Measurements from ENCODE around the gene LPCAT2. TPM values are rescaled to one million over a fixed set of nuclear protein-coding genes. Genes with fewer than 3 reads are reported as not detected.

Gene LPCAT2
- polyA plus RNA-seq, 2 donors, result 3.5 to 5.0 TPM

DNA sequence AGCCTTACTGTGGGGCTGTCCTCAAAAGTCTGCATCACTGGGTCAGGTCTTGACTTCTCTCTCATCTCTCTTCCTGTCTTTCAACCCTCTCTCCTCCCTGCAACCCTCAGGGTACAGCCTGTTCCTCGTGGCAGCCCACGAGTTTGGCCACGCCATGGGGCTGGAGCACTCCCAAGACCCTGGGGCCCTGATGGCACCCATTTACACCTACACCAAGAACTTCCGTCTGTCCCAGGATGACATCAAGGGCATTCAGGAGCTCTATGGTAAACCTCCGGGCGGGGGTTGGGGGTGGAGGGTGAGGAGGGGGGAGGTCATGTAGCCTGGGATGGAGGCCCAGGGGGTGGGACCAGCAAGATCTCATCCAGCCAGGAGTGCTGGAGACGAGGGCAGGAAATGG, 17.2 kb upstream of the LPCAT2 start:
- no peaks in the 10 kb centered on the region for H3K36me3 ChIP-seq (ENCODE audit: control insufficient read depth in 2 of 2, insufficient read depth in 2 of 2, low read length in 1 of 2)
- H3K4me1 ChIP-seq (ENCODE audit: control insufficient read depth in 2 of 2, insufficient read depth in 2 of 2, low read length in 1 of 2), result peaks cover 0 to 2% of the 10 kb centered on the region in 2 donors
- 41 to 53% methylated on average over 7 of the region's 7 CpGs for WGBS, 2 donors
- no peaks in the 10 kb centered on the region for H3K9me3 ChIP-seq (ENCODE audit: control insufficient read depth in 2 of 2, insufficient read depth in 1 of 2, low read depth in 1 of 2, low read length in 1 of 2)
- no peaks in the 10 kb centered on the region for H3K27me3 ChIP-seq (ENCODE audit: control insufficient read depth in 1 of 2, insufficient read depth in 2 of 2, low read length in 2 of 2)
- H3K4me3 ChIP-seq (ENCODE audit: low read depth in 1 of 2, low read length in 2 of 2), result no peak overlapping the region
- H3K27ac ChIP-seq (ENCODE audit: low read depth in 2 of 2, low read length in 1 of 2), result no peak overlapping the region

DNA sequence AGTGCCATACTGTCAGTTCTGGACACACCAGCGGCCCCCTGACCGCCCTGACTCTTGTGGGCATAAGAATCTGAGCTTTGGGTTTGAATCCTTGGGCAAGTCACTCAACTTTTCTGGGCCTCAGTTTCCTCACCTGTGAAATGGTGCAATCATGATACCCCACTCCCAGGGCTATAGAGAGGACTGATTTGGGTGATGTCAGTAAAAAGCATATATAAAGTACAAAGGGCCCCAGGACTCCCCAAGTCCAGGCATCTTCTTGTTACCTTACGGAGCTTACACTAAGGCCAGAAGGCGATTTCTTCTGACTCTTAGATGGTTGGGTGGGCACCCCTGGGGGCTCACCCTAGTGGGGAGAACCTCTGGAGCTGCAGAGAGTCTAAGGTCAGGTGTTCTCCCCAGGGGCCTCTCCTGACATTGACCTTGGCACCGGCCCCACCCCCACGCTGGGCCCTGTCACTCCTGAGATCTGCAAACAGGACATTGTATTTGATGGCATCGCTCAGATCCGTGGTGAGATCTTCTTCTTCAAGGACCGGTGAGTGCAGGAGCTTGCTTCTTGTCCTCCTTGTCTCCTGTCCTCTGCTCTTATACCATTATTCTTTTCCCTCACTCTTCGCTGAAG, 16.0 kb upstream of the LPCAT2 start:
- no peaks in the 10 kb centered on the region for H3K36me3 ChIP-seq (ENCODE audit: control insufficient read depth in 2 of 2, insufficient read depth in 2 of 2, low read length in 1 of 2)
- H3K4me1 ChIP-seq (ENCODE audit: control insufficient read depth in 2 of 2, insufficient read depth in 2 of 2, low read length in 1 of 2), result peaks cover 0 to 2% of the 10 kb centered on the region in 2 donors
- WGBS, 2 donors, result 83% methylated on average over 10 of the region's 10 CpGs
- H3K27me3 ChIP-seq (ENCODE audit: control insufficient read depth in 1 of 2, insufficient read depth in 2 of 2, low read length in 2 of 2), result no peaks in the 10 kb centered on the region
- no peaks in the 10 kb centered on the region for H3K9me3 ChIP-seq (ENCODE audit: control insufficient read depth in 2 of 2, insufficient read depth in 1 of 2, low read depth in 1 of 2, low read length in 1 of 2)
- H3K27ac ChIP-seq (ENCODE audit: low read depth in 2 of 2, low read length in 1 of 2), result no peak overlapping the region
- H3K4me3 ChIP-seq (ENCODE audit: low read depth in 1 of 2, low read length in 2 of 2), result no peak overlapping the region

DNA sequence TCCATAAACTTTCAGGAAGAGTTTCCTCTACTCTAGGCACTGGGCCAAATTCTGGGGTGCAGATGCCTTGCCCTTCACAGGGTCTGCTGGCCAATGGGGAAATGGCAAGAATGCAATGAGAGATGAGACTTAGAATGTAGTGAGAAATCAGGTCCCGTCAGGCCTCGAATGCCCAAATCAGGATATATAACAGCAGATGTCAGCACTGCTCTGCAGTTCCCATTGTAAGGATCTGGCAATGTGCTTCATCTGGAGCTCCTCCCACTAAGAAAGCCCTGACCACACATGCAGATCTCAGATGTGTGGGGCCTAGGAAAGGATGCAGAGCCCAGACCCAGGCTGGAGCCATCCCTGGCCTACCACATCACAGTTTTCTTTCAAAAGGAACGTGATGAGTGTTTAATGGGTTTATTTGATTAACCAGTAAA, 13.9 kb upstream of the LPCAT2 start:
- H3K9me3 ChIP-seq (ENCODE audit: control insufficient read depth in 2 of 2, insufficient read depth in 1 of 2, low read depth in 1 of 2, low read length in 1 of 2), result no peaks in the 10 kb centered on the region
- no peaks in the 10 kb centered on the region for H3K36me3 ChIP-seq (ENCODE audit: control insufficient read depth in 2 of 2, insufficient read depth in 2 of 2, low read length in 1 of 2)
- H3K4me1 ChIP-seq (ENCODE audit: control insufficient read depth in 2 of 2, insufficient read depth in 2 of 2, low read length in 1 of 2), result peaks cover 0 to 2% of the 10 kb centered on the region in 2 donors
- H3K4me3 ChIP-seq (ENCODE audit: low read depth in 1 of 2, low read length in 2 of 2), result no peak overlapping the region
- H3K27me3 ChIP-seq (ENCODE audit: control insufficient read depth in 1 of 2, insufficient read depth in 2 of 2, low read length in 2 of 2), result no peaks in the 10 kb centered on the region
- WGBS, 2 donors, result 31 to 48% methylated on average over 3 of the region's 3 CpGs
- H3K27ac ChIP-seq (ENCODE audit: low read depth in 2 of 2, low read length in 1 of 2), result no peak overlapping the region

DNA sequence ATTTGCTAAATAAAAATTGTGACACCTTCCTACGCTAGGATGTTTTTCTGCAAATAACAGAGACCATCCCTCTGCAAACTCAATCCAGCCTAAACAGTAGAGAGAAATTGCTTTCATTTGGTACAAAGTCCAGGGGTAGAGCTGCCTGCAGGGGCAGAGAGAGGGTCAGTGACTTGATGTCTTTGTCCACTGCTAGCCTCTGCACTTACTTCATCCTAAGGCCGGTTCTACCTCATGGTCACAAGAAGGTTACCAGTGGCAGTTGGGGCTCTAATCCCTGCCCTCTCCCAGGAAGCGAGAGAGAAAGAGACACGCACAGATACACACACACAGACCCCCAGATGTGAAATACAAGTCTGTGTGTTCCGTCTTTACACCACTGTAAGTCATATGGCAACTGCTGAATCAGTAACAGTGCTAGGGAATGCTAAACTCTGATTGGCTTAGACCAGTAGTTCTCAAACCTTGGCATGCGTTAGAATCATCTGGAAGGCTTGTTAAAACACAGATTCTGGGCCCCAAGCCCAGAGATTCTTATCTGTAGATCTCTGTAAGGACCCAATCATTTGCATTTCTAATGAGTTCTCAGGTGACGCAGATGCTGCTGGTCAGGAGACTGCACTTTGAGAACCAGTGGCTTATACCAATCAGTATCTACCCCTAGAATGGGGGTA, 13.1 kb upstream of the LPCAT2 start:
- WGBS, 2 donors, result 64% methylated on average over 7 of the region's 7 CpGs
- Histone ChIP-seq H3K27ac (ENCODE audit: low read depth in 2 of 2, low read length in 1 of 2) (no peak overlapping the region), H3K27me3 (ENCODE audit: control insufficient read depth in 1 of 2, insufficient read depth in 2 of 2, low read length in 2 of 2) (no peaks in the 10 kb centered on the region), H3K9me3 (ENCODE audit: control insufficient read depth in 2 of 2, insufficient read depth in 1 of 2, low read depth in 1 of 2, low read length in 1 of 2) (no peaks in the 10 kb centered on the region), H3K4me3 (ENCODE audit: low read depth in 1 of 2, low read length in 2 of 2) (no peak overlapping the region), H3K4me1 (ENCODE audit: control insufficient read depth in 2 of 2, insufficient read depth in 2 of 2, low read length in 1 of 2) (peaks cover 0 to 2% of the 10 kb centered on the region in 2 donors), H3K36me3 (ENCODE audit: control insufficient read depth in 2 of 2, insufficient read depth in 2 of 2, low read length in 1 of 2) (no peaks in the 10 kb centered on the region)

DNA sequence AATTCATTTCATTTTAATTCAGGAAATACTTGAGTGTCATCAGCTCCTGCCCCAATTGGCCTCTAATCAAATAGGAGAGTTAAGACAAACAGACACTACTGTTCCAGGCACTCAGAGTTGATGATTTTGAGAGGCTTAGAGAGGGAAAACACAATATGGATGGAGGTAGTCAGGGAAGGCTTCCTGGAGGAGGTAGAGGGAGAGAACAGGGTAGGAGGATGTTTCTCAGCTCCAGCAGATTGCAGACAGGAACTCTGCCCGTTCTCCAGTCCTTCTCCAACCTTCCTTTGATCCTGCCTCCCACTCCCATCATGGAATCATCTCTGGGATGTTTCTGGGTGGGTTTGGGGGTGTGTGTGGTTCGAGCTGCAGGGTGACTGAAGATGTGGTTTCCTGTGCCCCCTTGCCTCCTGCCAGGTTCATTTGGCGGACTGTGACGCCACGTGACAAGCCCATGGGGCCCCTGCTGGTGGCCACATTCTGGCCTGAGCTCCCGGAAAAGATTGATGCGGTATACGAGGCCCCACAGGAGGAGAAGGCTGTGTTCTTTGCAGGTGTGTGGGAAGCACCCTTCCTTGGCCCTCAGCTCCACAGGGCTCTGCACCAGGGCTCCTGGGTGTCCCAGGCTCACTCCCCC, 12.2 kb upstream of the LPCAT2 start:
- H3K27me3 ChIP-seq (ENCODE audit: control insufficient read depth in 1 of 2, insufficient read depth in 2 of 2, low read length in 2 of 2), result no peaks in the 10 kb centered on the region
- 66 to 76% methylated on average over 7 to 8 of the region's 8 CpGs for WGBS, 2 donors
- peak overlapping the region in 1 of 2 donors; percentile 3 for H3K27ac ChIP-seq (ENCODE audit: low read depth in 2 of 2, low read length in 1 of 2)
- H3K9me3 ChIP-seq (ENCODE audit: control insufficient read depth in 2 of 2, insufficient read depth in 1 of 2, low read depth in 1 of 2, low read length in 1 of 2), result no peaks in the 10 kb centered on the region
- no peaks in the 10 kb centered on the region for H3K36me3 ChIP-seq (ENCODE audit: control insufficient read depth in 2 of 2, insufficient read depth in 2 of 2, low read length in 1 of 2)
- peaks cover 3 to 4% of the 10 kb centered on the region in 2 donors for H3K4me1 ChIP-seq (ENCODE audit: control insufficient read depth in 2 of 2, insufficient read depth in 2 of 2, low read length in 1 of 2)
- no peak overlapping the region for H3K4me3 ChIP-seq (ENCODE audit: low read depth in 1 of 2, low read length in 2 of 2)

DNA sequence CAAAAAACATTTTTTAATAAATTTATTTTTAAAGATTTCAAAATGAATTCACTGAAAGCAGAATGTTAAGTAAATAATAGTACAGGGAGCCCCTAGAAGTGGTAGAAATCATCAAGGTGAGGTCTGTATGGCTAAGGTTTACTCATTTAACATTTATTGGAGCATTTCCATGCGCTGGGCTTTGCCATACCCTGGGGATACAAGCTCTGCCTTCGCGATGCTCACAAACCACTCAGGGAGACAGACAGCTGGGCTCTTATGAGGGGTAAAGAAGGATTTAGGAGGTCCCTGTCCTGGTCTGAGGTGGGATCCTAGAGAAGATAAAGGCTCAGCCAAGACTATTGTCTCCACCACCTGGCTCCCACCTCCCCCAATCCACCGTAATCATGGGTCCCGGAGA, 11.3 kb upstream of the LPCAT2 start:
- no peak overlapping the region for H3K4me3 ChIP-seq (ENCODE audit: low read depth in 1 of 2, low read length in 2 of 2)
- no peaks in the 10 kb centered on the region for H3K9me3 ChIP-seq (ENCODE audit: control insufficient read depth in 2 of 2, insufficient read depth in 1 of 2, low read depth in 1 of 2, low read length in 1 of 2)
- H3K4me1 ChIP-seq (ENCODE audit: control insufficient read depth in 2 of 2, insufficient read depth in 2 of 2, low read length in 1 of 2), result peaks cover 4 to 9% of the 10 kb centered on the region in 2 donors
- no peaks in the 10 kb centered on the region for H3K27me3 ChIP-seq (ENCODE audit: control insufficient read depth in 1 of 2, insufficient read depth in 2 of 2, low read length in 2 of 2)
- WGBS, 2 donors, result 86 to 87% methylated on average over 5 of the region's 5 CpGs
- no peaks in the 10 kb centered on the region for H3K36me3 ChIP-seq (ENCODE audit: control insufficient read depth in 2 of 2, insufficient read depth in 2 of 2, low read length in 1 of 2)
- no peak overlapping the region for H3K27ac ChIP-seq (ENCODE audit: low read depth in 2 of 2, low read length in 1 of 2)

DNA sequence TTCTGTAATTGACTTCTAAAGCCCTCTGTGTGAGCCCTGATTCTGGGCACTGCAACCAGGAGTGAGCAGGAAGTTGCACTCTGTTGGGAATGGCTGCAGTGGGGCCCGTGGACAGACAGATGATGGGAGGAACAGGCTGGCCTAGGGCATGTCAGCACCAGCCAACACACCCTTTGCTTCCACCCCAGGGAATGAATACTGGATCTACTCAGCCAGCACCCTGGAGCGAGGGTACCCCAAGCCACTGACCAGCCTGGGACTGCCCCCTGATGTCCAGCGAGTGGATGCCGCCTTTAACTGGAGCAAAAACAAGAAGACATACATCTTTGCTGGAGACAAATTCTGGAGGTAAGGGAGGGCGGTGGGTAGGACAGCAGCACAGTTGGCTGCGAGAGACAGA, 10.8 kb upstream of the LPCAT2 start:
- no peak overlapping the region for H3K27ac ChIP-seq (ENCODE audit: low read depth in 2 of 2, low read length in 1 of 2)
- 82 to 85% methylated on average over 6 of the region's 6 CpGs for WGBS, 2 donors
- H3K9me3 ChIP-seq (ENCODE audit: control insufficient read depth in 2 of 2, insufficient read depth in 1 of 2, low read depth in 1 of 2, low read length in 1 of 2), result no peaks in the 10 kb centered on the region
- no peaks in the 10 kb centered on the region for H3K27me3 ChIP-seq (ENCODE audit: control insufficient read depth in 1 of 2, insufficient read depth in 2 of 2, low read length in 2 of 2)
- H3K36me3 ChIP-seq (ENCODE audit: control insufficient read depth in 2 of 2, insufficient read depth in 2 of 2, low read length in 1 of 2), result no peaks in the 10 kb centered on the region
- peaks cover 2 to 12% of the 10 kb centered on the region in 2 donors for H3K4me1 ChIP-seq (ENCODE audit: control insufficient read depth in 2 of 2, insufficient read depth in 2 of 2, low read length in 1 of 2)
- no peak overlapping the region for H3K4me3 ChIP-seq (ENCODE audit: low read depth in 1 of 2, low read length in 2 of 2)

DNA sequence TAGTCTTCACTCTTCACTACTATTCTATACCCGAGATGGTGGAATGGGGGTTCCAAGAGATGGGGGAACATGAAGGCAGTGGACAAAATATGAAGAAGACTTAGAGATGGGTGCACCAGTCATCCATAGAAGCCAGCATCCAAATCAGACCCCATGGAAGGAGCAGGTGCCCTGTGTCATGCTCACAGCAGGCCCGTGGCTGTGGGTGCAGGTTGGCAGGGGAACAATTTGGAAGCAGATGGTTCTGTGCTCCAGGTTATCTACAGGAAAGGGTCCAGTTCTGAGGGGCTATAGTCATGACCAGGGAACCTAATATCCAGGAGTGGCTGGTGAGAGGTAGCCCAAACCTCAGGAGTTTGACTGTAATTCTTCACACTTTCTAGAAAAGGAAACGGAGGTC, 9.6 kb upstream of the LPCAT2 start:
- no peak overlapping the region for H3K4me3 ChIP-seq (ENCODE audit: low read depth in 1 of 2, low read length in 2 of 2)
- no peak overlapping the region for H3K27ac ChIP-seq (ENCODE audit: low read depth in 2 of 2, low read length in 1 of 2)
- H3K27me3 ChIP-seq (ENCODE audit: control insufficient read depth in 1 of 2, insufficient read depth in 2 of 2, low read length in 2 of 2), result no peaks in the 10 kb centered on the region
- 69 to 75% methylated on average over 3 of the region's 3 CpGs for WGBS, 2 donors
- H3K4me1 ChIP-seq (ENCODE audit: control insufficient read depth in 2 of 2, insufficient read depth in 2 of 2, low read length in 1 of 2), result peaks cover 2 to 12% of the 10 kb centered on the region in 2 donors
- H3K9me3 ChIP-seq (ENCODE audit: control insufficient read depth in 2 of 2, insufficient read depth in 1 of 2, low read depth in 1 of 2, low read length in 1 of 2), result no peaks in the 10 kb centered on the region
- no peaks in the 10 kb centered on the region for H3K36me3 ChIP-seq (ENCODE audit: control insufficient read depth in 2 of 2, insufficient read depth in 2 of 2, low read length in 1 of 2)

DNA sequence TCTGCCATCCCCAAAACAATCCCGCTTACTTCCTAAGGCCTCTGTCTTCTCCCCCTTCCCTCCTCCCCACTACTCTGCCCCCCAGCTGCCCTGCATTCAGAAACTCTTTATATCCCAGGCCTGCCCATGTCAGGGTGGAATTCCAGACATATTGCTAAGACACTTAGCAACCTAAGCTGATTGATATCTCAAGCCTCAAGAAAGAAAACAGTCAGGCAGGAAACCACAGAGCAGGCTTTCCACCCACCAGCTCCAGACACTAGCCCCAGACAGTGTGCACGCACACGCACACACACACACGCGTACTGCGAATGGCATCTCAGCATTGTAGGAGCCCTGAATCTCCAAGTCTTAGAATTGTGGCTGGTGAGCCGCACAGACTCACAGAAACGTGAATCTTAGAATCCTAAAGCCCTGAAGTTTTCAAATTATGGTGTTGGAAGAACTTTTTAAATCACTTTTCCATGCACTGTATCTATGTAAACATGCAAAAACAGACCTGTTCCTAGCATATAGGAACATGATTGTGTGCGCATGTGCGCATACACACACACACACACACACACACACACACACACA, 8.8 kb upstream of the LPCAT2 start:
- no peaks in the 10 kb centered on the region for H3K9me3 ChIP-seq (ENCODE audit: control insufficient read depth in 2 of 2, insufficient read depth in 1 of 2, low read depth in 1 of 2, low read length in 1 of 2)
- H3K27ac ChIP-seq (ENCODE audit: low read depth in 2 of 2, low read length in 1 of 2), result no peak overlapping the region

More for the DNA sequence above, 8.8 kb upstream of the LPCAT2 start:
- 72 to 76% methylated on average over 10 of the region's 10 CpGs for WGBS, 2 donors
- Histone ChIP-seq H3K36me3 (ENCODE audit: control insufficient read depth in 2 of 2, insufficient read depth in 2 of 2, low read length in 1 of 2) (no peaks in the 10 kb centered on the region), H3K27me3 (ENCODE audit: control insufficient read depth in 1 of 2, insufficient read depth in 2 of 2, low read length in 2 of 2) (no peaks in the 10 kb centered on the region), H3K4me3 (ENCODE audit: low read depth in 1 of 2, low read length in 2 of 2) (no peak overlapping the region), H3K4me1 (ENCODE audit: control insufficient read depth in 2 of 2, insufficient read depth in 2 of 2, low read length in 1 of 2) (peaks cover 2 to 12% of the 10 kb centered on the region in 2 donors)
